Myocyte (in vitro differentiated cells): ENCODE measurements around the gene ACTG2. TPM values are rescaled to one million over a fixed set of nuclear protein-coding genes. Genes with fewer than 3 reads are reported as not detected.
"Not testable (repeated sequence)": the region's sequence is repeated elsewhere in the genome, so short reads cannot be mapped to it uniquely, and the experiment has no call there.

Experiments
- DNase-seq: peaks from one replicate; pipeline ENCODE4 v3.0.0-alpha.2; 2012; ENCODE audit warnings: low read depth
- total RNA-seq: library from RNA; depleted of rRNA; stranded (reverse); fragments of >200 nt; gene quantifications from 2 replicates; pipeline ENCODE4 v1.2.3, GENCODE V29; 2014

The ACTG2 gene
- total RNA-seq, 1 donor from 2014 or later = not detected

DNA sequence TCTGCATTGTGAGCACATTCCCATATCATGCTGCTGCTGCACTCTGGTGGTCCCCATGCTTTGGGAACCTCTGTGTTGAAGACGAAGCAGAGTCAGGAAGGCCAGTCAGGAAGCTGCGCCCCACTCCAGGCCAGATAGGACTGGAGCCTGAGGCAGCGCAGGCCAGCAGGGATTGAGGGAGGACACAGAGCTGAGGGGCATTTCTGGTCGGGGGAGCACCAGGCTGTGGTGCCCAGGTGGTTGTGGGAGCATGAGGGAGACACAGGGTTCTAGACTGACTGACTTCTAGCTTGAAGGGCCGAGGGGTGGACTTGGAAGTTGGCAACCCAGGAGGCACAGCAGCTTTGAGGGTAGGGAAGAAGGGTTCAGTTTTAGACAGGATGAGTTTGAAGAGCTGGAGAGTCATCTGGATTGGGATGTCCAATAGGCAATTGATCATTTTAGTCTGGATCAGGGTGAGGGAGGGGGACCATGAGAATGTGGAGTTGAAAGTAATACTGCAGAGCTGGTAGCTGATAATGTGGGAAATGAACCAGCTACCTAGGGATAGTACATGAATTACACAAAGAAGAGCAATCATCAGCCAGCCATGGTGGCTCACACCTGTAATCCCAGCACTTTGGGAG, 1.4 kb upstream of the ACTG2 start:
- DNase-seq = no peak

DNA sequence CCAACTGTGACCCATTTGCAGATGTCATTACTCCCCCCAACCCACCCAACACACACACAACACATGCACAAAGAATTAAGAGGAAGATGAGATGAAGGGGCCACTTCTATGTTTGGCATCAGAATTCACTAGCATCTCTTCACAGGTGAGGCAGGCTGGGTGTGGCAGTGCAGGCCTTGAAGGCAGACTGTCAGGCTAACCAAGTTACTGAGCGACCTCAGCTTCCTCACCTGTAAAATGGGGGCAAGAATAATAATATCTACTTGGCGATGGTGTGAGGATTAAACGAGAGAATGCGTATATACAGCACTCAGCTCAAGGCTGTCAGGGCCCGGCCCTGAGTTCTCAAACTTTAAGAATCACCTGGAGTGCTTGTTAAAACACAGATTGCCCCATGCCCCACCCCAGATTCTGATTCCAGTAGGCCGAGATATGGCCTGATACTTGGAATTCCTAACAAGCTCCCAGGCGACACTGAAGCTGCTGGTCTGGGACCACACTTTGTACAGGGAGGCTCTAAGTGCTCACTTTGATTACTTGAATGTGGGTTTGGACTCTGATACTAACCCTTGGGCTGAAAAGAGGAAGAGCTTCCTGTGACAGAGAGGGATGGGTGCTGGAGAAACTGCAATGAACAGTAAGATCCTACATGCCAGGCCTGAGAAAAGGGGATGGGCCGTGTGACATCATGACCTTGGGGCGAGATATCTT, 1.1 kb downstream of the ACTG2 start:
- DNase-seq = no peak

- DNase-seq = no peak
Measured at GRCh38 chr2:73894475-73894850, 1.7 kb downstream of the ACTG2 start.

DNA sequence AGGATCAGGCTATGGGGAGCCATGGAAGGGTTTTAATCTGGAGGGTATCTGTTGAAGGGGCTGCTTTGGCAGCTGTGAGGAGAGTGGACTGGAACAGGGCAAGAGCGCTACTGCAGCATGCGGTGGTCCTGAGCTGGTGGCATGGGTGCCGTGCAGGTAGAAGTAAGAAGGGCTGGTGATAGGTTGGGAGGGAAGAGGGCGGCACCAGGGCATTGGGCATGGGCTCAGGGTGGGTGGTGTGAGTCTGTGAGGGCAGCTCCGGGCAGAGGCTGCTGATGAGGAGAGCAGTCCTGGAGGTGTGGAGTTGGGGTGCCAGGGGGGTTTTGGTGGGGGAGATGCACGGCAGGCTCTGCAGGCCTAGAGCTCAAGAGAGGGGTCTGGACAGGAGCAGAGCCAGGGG, 2.1 kb downstream of the ACTG2 start:
- DNase-seq = no peak

DNA sequence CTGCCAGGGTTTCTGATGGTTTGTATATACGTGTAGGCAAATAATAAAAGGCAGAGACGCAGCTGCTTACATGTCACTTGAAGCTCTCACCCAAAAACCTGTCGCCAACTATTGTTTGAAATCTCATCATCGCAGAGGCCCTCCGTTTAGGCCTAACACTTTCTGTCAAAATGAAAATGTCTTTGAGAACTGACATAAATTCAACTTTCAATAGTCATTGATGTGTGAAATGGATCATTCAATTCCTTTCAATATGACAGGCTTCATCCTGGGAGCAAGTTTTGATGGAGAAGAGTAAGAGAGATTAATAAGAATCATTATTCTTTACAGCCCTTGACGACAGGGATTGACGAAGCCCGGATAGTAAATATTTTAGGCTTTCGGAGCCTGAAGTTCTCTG, 2.7 kb downstream of the ACTG2 start:
- no peak for DNase-seq

- DNase-seq = peak; percentile 97
Measured at GRCh38 chr2:73896362-73897239, 3.8 kb downstream of the ACTG2 start.

DNA sequence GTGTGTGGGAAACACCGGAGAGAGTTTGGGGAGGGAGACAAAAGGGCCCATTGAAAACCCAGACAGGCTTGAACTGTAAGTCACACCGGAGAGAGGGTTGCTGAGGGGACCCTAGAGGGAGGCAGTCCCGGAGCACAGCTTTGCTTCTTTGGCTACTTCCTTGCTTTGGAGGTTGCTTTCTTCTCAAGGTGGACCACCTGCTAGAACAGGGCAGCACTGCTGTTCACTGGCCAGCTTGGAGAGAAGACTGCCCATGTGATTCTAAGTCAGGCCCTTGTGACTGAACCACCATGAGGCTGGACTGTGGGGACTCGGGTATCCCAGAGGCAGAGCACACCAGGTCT, 4.4 kb downstream of the ACTG2 start:
- peak; percentile 48 for DNase-seq

GRCh38 chr2:73897934-73898333, 5.1 kb downstream of the ACTG2 start:
- no peak for DNase-seq

DNA sequence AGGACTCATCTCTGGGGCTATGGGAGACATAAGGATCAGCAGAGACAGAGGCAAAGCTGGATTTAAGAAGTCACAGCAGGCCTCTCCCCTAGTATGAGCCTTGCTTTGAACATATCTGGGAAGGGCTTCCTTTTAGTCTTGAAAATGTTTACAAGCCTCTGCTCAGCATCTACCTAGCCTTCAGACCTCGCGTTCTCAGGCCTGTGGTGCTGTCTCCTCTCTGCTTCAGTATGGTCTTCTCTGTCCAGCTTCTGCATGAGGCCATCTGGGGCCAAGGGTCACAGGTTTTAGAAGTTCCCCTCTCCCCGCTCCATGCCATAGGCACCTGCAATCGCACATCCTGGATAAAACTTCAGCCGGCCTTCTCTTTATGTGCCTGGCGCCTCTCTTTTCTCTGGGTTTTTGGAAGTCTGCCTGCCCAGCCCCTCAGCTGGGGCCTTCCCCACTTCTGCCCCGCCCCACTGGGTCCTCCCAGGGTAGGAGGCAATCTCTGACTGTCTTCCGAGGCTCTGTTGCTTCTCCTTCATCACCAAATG, 7.1 kb downstream of the ACTG2 start:
- no peak for DNase-seq

GRCh38 chr2:73901143-73901542, 8.3 kb downstream of the ACTG2 start:
- DNase-seq = no peak

GRCh38 chr2:73902284-73902683, 9.5 kb downstream of the ACTG2 start:
- DNase-seq = no peak

DNA sequence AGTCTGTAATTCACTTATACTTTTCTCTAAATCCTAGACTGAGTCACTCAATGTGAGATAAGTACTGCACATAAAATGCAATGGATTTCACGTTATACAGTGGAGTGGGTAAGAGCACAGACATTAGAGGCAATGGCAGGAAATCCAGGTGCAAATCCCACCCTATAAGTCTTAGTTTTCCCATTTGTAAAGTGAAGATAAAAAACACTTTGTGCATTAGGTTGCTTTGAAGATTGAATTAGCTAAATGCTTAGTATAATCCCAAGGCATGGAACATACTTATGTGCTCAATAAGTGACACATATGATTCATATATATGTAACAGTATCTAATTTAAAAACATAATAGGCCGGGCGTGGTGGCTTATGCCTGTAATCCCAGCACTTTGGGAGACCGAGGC, 10.5 kb downstream of the ACTG2 start:
- DNase-seq = no peak

- DNase-seq = not testable (repeated sequence)
Measured at GRCh38 chr2:73903949-73904613, 11.3 kb downstream of the ACTG2 start.

DNA sequence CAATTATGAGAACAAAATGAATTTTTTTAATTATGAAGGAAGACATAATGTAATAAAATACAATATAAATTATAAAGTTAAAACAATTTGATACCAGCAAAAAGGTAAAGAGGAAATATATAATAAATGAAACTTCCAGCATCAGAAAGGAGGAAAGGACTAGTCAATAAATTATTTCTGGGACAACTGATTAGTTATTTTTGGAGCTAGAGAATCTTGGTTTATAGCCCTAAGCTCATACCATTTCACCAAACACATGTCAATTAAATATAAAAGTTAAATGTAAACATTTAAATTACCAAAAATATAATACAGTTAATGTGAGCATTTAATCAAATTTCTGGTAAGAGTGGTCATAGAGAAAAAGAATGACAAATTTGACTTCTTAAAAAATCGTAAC, 12.1 kb downstream of the ACTG2 start:
- no peak for DNase-seq

GRCh38 chr2:73906847-73907505, 14.2 kb downstream of the ACTG2 start:
- DNase-seq = no peak

- DNase-seq = peak; percentile 47
Measured at GRCh38 chr2:73907840-73908452, 15.1 kb downstream of the ACTG2 start.

GRCh38 chr2:73908689-73909652, 16.2 kb downstream of the ACTG2 start:
- DNase-seq = no peak

DNA sequence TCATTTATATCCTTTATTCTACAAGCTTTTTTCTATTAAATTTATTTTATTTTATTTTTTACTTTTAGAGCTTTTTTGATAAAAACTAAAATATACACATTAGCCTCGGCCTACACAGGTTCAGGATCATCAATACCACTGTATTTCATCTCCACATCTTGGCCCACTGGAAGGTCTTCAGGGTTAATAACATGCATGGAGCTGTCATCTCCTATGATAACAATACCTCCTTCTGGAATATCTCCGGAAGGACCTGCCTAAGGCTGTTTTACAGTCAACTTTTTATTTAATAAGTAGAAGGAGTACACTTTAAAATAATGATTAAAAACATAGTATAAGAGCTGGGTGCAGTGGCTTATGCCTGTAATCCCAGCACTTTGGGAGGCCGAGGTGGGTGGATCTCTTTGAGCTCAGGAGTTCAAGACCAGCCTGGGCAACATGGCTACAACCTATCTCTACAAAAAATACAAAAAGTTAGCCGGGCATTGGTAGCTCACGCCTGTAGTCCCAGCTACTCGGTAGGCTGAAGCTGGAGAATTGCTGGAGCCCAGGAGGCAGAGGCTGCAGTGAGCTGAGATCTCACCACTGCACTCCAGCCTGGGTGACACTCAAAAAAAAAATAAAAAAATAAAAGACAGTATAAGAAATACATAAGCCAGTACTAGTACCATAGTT, 18.2 kb downstream of the ACTG2 start:
- no peak for DNase-seq
